OCI-LY1 (cell line): ENCODE measurements around the gene PTPN13.

Source experiments
- CTCF ChIP-seq: fragments of 200-600 bp; sonication (generic), shearing (Covaris generic); IDR thresholded peaks from 2 replicates; pipeline ENCODE4 v1.5.1; 2017; ENCODE audit warnings: mild to moderate bottlenecking, antibody characterized with exemption, low read length, moderate library complexity, mixed read lengths
- EZH2 ChIP-seq: fragments of 200-600 bp; sonication (generic), shearing (Covaris generic); IDR thresholded peaks from 2 replicates; pipeline ENCODE4 v1.8.0; 2017; ENCODE audit warnings: borderline replicate concordance, mixed run types, mild to moderate bottlenecking, antibody characterized with exemption, low read length, moderate library complexity, mixed read lengths

- TF ChIP-seq CTCF (no peak), EZH2 (no peak)
Measured at GRCh38 chr4:86569103-86569870, 24.8 kb upstream of the PTPN13 start.
